HG02981 (cell line): ENCODE data around the gene SF1.

Experiments
- ATAC-seq: cut with Tn5 transposase; IDR thresholded peaks from one replicate; pipeline ENCODE4 v1.9.1; 2021; ENCODE audit warnings: mild to moderate bottlenecking, moderate library complexity; ENCODE audit not compliant: unreplicated experiment

The SF1 gene

DNA sequence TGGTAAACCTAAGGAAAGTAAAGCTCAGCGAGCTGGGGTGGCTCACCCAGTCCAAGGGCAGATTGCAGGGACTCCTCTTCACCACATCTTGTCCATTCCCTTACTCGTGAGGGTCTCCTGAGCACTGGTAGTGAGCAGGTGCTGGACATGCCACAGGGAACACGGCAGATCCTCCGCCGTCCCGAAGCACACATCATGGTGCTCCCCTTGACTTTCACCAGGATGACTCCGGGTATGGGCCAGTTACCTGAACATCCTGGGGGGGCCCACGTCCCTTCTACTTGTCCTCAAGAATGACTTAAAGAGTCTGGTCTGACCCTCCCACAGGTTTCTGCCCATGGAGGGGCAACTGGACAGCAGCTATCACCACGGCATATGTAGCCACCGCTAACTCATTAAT is 8.0 kb upstream of the SF1 start:
- no peak for ATAC-seq

GRCh38 chr11:64784813-64785581 is 6.7 kb upstream of the SF1 start:
- no peak for ATAC-seq

DNA sequence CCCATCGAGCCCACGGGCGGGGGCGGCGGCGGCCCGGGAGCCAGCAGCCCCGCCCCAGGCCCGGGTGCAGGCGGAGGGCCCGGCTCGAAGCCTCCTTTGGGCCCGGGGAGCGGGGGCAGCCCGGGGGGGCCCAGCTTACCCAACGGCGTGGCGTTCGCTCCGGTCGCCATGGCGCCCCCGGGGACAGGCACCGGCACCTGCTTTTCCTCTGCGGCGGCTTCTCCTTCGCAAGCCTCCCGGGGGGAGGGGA is 194 bp downstream of the SF1 start:
- ATAC-seq, result peak; percentile 3

DNA sequence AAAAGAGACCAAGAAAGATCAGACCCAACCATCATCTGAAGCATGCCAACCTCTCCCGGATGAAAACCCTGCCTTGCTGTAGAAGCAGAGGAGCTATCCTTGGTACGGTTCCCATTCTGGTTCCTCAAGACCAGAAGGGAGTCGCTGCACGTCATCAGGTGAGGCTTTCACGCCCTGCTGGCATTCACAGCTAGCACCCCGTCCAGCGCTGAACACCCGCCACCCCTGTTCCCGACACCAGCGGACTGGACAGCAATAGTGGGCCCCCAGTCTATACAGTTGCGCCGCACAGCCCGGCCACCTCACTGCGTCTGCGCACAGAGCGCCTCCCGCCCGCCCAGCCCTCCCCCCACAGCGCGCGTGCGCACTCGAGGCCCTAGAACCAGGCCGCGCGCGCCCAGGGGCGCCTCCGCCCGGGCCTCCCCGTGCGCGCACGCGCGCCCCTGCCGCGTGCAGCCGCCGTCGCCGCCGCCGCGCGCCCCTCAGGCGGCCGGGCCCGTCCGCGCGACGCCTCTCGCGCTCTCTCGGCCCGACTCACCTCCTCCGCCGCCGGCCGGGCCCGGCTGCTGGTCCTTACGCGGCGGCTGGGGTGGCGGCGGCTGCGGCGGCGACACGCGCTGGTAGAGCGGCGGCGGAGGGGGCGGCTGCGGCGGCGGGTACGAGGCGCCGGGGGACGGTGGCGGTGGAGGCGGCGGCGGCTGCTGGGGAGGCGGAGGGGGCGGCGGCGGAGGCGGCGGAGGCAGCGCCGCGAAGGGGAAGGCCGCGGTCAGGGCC is 706 bp downstream of the SF1 start:
- ATAC-seq, result peak; percentile 26

DNA sequence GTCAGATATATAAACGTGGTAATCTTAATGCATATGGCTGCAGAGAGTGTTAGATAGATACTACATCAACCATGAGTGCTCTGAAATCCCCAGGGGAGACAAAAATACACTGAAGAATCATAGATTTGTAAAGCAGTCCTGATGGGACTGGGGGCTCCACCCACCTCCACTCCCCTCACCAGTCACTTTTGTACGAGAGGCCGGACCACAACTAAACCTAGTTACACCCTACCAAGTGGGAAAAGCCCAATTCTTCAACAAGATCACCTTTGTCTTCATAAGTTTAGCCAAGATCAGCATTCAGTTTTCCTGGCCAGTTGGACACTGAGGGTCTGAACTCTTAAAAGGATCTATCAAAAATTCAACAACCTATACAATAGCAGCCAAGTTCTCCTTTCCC is 1.5 kb downstream of the SF1 start:
- ATAC-seq, result no peak

DNA sequence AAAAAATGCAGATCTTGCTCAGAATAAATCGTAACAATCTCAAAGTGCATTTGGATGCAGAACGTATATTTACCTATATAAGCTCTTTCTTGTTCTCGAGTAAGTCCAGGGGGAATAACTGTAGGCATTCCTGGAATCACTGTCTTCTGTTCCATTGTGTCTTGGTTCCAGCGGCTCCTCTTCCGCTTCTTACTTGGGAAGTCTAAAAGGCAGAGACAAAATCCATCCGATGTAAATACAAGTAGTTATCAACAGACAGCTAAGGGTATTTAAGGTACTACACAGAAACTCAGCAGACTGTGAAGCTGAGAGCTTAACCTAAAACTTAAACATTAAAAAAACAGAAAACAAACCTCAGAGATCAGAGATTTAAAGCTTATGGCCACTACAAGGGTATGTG is 1.9 kb downstream of the SF1 start:
- no peak for ATAC-seq

DNA sequence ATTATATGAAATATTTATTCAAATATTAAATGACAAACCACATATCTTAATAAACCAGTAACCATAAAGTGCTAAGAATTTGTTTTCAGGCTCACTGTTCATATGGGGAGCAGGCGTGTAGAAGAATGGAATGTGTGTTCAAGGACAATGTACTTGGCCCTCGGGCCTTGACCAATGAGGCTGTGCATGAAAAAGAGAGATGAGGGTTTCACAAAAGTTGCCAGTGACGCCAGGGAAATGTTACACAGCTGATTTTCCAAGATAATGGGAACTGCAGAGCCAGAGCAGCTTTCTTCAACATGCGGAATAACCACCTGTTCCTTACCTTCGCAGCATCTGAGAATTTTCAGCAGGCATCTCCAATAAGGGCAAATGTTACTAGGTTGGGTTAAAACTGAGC is 4.2 kb downstream of the SF1 start:
- no peak for ATAC-seq

- no peak for ATAC-seq
Observed at GRCh38 chr11:64772303-64773018, 5.9 kb downstream of the SF1 start.

DNA sequence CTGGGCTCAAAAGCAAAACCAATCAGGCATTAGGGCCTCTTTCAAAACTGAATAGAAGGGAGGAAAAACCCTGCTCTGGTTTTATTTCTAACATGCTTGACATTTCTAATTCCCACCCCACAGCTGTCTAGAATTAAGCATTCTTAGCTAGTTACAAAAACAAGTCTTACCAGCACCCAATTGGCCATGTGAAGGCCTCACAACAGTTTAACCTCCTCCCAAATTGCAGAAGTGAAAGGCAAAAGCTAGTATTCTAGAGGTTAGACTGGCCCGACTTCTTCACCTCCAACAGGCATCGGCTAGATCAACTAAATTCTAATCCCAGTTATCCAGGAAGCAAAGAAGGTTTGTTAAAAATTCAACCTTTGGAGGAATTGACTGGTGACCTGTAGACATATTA is 6.5 kb downstream of the SF1 start:
- ATAC-seq, result no peak

DNA sequence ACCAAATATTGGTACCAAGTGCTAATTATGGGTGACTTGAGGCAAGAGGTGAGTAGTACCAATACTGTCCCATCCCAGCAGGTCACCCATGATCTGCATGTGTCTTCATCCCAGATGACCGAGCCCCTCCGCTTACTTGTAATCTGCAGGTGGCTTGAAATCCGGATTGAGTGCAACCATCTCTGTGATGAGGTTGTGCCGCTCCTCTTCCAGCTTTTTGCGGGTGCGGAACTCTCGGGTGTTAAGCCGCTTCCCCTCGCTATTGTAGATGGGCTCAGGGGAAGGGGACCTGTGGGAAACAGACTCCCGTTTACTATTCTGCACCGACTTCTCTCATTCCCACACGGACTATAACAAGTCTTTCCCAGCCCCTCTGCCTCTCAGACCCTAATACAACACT is 8.2 kb downstream of the SF1 start:
- ATAC-seq, result no peak

DNA sequence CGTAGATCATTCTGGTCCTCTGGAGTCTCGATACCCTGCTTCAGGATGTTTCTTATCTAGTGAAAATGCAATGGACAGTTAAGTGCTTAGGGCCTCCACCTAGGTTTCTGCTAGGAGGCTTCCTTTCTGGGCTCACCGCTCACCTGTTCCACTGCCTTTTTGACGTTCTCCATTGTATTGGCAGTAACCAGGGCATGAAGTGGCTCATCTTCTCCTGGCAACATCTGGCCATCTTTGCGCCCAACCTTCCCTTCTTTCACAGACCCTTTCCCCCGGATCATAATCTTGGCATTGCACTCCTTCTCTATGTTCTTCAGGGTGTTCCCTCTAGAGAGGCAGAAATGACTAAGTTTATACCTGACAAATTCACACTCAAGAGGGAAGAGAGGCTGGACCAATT is 9.1 kb downstream of the SF1 start:
- ATAC-seq, result no peak

- no peak for ATAC-seq
Observed at GRCh38 chr11:64768300-64768694, 10.0 kb downstream of the SF1 start.

DNA sequence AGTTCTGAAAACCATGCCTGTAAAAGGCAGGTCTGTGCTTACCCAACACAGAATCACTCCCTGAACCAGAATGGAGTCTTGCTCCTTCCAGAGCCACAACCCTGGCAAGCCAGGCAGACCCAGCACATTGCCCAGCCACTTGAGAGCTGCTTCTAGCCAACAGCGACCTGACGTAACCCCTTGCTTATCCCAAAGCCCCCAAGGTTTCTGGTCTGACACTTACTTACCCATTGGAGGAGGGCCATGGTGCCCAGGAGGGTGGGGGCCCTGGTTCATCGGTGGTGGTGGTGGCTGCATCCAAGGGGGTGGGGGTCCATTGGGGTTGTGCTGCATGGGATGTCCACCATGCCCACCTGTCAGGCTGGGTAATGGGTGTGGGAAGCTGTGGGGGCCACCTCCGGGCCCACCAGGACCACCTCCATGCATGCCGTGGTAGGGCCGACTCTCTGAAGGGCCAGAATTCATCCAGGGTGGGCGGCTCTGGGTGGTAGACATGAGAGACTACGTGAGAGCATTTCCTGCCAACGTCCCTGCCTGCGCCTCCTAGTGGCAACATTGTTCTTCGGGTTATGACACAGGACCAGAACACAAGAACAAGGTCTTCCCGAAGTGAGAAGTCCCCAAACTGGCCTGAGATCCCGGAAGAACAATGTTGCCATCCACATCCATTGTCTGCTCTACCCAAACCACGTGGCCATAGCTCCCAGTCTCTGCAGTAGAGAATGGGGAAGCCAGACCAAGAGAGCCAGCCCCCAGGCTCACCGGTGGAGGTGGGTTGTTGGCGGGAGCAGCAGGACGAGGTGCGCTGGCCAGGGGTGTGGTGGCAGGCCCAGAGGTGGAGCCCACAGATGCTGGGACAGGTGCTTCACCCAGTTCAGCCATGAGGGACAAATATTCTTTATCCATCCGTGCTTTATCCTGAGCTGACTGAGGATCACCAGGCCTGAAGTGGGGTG is 10.7 kb downstream of the SF1 start:
- no peak for ATAC-seq

- ATAC-seq, result no peak
Observed at GRCh38 chr11:64766881-64767280, 11.5 kb downstream of the SF1 start.

DNA sequence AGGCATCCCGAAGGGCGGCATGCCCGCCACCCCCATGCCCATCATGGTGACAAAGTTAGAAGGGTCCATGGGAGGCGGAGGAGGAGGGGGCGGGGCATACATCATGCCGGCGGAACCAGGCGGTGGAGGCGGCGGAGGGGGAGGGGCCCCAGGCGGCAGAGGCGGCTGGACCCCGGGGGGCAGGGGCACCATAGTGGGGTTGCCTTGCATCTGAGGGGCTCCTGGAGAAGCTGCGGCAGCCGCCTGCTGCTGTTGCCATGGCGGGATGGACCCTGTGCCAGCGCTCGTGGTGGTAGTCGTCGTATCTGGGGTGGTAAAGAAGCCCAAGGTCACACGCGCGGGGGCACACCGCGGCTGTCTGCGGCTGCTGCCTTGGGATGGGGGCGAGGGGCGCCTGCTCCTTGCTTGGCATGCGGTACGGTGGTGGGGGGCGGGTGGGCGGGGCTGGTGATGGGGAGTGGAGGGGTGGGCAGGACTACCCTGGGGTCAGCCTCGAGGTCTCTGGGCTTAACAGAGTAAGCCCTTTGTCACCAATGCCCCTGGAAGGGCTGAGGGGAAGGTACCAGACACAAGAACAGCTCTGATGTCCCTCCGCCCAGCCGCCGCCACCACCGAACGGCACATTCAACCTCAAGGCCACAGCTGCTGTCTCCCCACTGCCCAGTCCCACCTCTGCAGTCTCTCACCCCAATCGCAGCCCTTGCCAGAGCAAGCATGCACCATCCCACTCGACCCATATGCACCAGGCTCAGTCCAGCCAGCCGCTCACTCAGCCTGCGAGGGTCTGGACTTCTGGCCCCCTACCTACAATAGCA is 12.3 kb downstream of the SF1 start:
- ATAC-seq, result no peak

GRCh38 chr11:64765291-64765850 is 13.0 kb downstream of the SF1 start:
- ATAC-seq, result no peak

GRCh38 chr11:64764753-64765152 is 13.6 kb downstream of the SF1 start:
- ATAC-seq, result no peak

- no peak for ATAC-seq
Observed at GRCh38 chr11:64764040-64764611, 14.2 kb downstream of the SF1 start.

DNA sequence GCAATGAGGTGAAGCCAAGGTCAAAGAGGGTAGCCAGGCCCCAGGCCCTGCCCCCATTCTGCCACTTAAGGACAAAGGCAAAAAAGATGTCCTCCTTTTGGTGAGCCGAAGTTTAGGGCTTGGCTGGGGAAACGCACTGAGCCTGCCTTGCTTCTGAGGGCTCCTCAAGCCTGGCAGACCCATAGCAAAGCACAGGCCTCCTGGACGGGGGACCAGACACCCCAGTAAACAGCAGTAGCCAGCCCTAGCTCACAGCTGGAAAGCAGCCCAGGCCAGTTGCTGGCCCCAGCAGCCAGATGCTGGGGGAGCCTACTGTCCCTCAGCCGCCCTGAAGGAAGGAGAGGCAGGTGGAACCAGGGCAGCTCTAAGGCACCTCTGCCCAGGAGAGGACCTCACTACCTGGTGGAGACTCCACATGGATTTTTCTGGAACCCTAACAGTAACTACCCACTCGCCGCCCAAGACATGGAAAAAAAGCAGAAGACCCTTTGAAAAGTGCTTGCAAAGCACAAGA is 14.8 kb downstream of the SF1 start:
- ATAC-seq, result no peak
